Measurements from ENCODE around the gene SLC17A8.

GRCh38 chr12:100393200-100393599 lies 36.3 kb downstream of the SLC17A8 start:
- TF ChIP-seq POLR2AphosphoS5 (IDR thresholded peaks at IDR 0.05; ENCODE audit: low read depth, low read length) (no peak), POLR2A (IDR thresholded peaks at IDR 0.05; ENCODE audit: low read depth, low read length) (no peak)
